Measurements from ENCODE around the gene LRRC36. TPM values are rescaled to one million over a fixed set of nuclear protein-coding genes. Genes with fewer than 3 reads are reported as not detected.
"Not testable (repeated sequence)": the region's sequence is repeated elsewhere in the genome, so short reads cannot be mapped to it uniquely, and the experiment has no call there.

The LRRC36 gene
- polyA plus RNA-seq, 1 donor (not counting 4 experiments of a cell fraction or from before 2014, with no cell fraction given), result not detected

GRCh38 chr16:67356396-67356795, 29.8 kb downstream of the LRRC36 start:
- FAIRE-seq (no peak), DNase-seq (ENCODE audit: low read depth, low spot score) (no peak)
- dilution Hi-C loops (cut with MboI; ENCODE audit: extremely low pct_ligation_motif_present, low sequenced_read_pairs), result no loop called here
- Histone ChIP-seq H3K4me2 (ENCODE audit: control insufficient read depth, extremely low read depth, insufficient read depth, low read depth, low read length) (no peak overlapping the region), H3K36me3 (ENCODE audit: control insufficient read depth in 2 of 2, extremely low read depth in 1 of 2, insufficient read depth in 2 of 2, low read length in 2 of 2) (no peaks in the 10 kb centered on the region), H2AFZ (ENCODE audit: control insufficient read depth, low read length) (no peak overlapping the region), H3K9ac (ENCODE audit: control insufficient read depth, extremely low read depth, insufficient read depth, low read length) (no peak overlapping the region), H3K9me3 (ENCODE audit: control insufficient read depth, low read depth, low read length) (no peaks in the 10 kb centered on the region), H3K4me3 (ENCODE audit: control insufficient read depth in 2 of 3, extremely low read depth in 1 of 3, insufficient read depth in 2 of 3, low read depth in 1 of 3, low read length in 3 of 3) (no peak overlapping the region), H3K79me2 (ENCODE audit: control insufficient read depth, insufficient read depth, low read length) (no peaks in the 10 kb centered on the region), H3K27ac (ENCODE audit: control insufficient read depth, insufficient read depth, low read length) (no peak overlapping the region), H3K27me3 (ENCODE audit: control insufficient read depth, extremely low read depth, insufficient read depth, low read length) (no peaks in the 10 kb centered on the region), H4K20me1 (ENCODE audit: control insufficient read depth, extremely low read depth, insufficient read depth, low read length) (no peaks in the 10 kb centered on the region), H3K4me1 (ENCODE audit: control insufficient read depth, extremely low read depth, insufficient read depth, low read length) (no peaks in the 10 kb centered on the region), H3K9me1 (ENCODE audit: control insufficient read depth, extremely low read depth, insufficient read depth, low read length) (no peaks in the 10 kb centered on the region)
- no peak for TF ChIP-seq EZH2 (IDR thresholded peaks at IDR 0.05; ENCODE audit: low read length)
- TF ChIP-seq CTCF (optimal IDR thresholded peaks at IDR 0.05 in 1 of 3, IDR thresholded peaks at IDR 0.05 in 1 of 3, conservative IDR thresholded peaks at IDR 0.05 in 1 of 3; ENCODE audit: extremely low read depth in 1 of 3, insufficient read depth in 2 of 3, low read length in 3 of 3), result no peak

GRCh38 chr16:67357561-67357960, 30.9 kb downstream of the LRRC36 start:
- H3K4me3 ChIP-seq (ENCODE audit: control insufficient read depth in 2 of 3, extremely low read depth in 1 of 3, insufficient read depth in 2 of 3, low read depth in 1 of 3, low read length in 3 of 3), result no peak overlapping the region
- no peak for TF ChIP-seq CTCF (optimal IDR thresholded peaks at IDR 0.05 in 1 of 3, IDR thresholded peaks at IDR 0.05 in 1 of 3, conservative IDR thresholded peaks at IDR 0.05 in 1 of 3; ENCODE audit: extremely low read depth in 1 of 3, insufficient read depth in 2 of 3, low read length in 3 of 3)
- no peak for TF ChIP-seq EZH2 (IDR thresholded peaks at IDR 0.05; ENCODE audit: low read length)
- dilution Hi-C loops (cut with MboI; ENCODE audit: extremely low pct_ligation_motif_present, low sequenced_read_pairs), result no loop called here
- no peaks in the 10 kb centered on the region for H3K4me1 ChIP-seq (ENCODE audit: control insufficient read depth, extremely low read depth, insufficient read depth, low read length)
- no peaks in the 10 kb centered on the region for H3K9me1 ChIP-seq (ENCODE audit: control insufficient read depth, extremely low read depth, insufficient read depth, low read length)
- no peak overlapping the region for H3K9ac ChIP-seq (ENCODE audit: control insufficient read depth, extremely low read depth, insufficient read depth, low read length)
- H3K36me3 ChIP-seq (ENCODE audit: control insufficient read depth in 2 of 2, extremely low read depth in 1 of 2, insufficient read depth in 2 of 2, low read length in 2 of 2), result no peaks in the 10 kb centered on the region
- FAIRE-seq (no peak), DNase-seq (ENCODE audit: low read depth, low spot score) (no peak)
- H3K9me3 ChIP-seq (ENCODE audit: control insufficient read depth, low read depth, low read length), result no peaks in the 10 kb centered on the region
- H2AFZ ChIP-seq (ENCODE audit: control insufficient read depth, low read length), result no peak overlapping the region
- no peak overlapping the region for H3K27ac ChIP-seq (ENCODE audit: control insufficient read depth, insufficient read depth, low read length)
- no peaks in the 10 kb centered on the region for H3K27me3 ChIP-seq (ENCODE audit: control insufficient read depth, extremely low read depth, insufficient read depth, low read length)
- H3K4me2 ChIP-seq (ENCODE audit: control insufficient read depth, extremely low read depth, insufficient read depth, low read depth, low read length), result no peak overlapping the region
- no peaks in the 10 kb centered on the region for H3K79me2 ChIP-seq (ENCODE audit: control insufficient read depth, insufficient read depth, low read length)
- no peaks in the 10 kb centered on the region for H4K20me1 ChIP-seq (ENCODE audit: control insufficient read depth, extremely low read depth, insufficient read depth, low read length)

GRCh38 chr16:67359540-67360269, 33.1 kb downstream of the LRRC36 start:
- FAIRE-seq; H3K27me3 ChIP-seq (ENCODE audit: control insufficient read depth, extremely low read depth, insufficient read depth, low read length); H3K4me2 ChIP-seq (ENCODE audit: control insufficient read depth, extremely low read depth, insufficient read depth, low read depth, low read length); H3K9ac ChIP-seq (ENCODE audit: control insufficient read depth, extremely low read depth, insufficient read depth, low read length); H2AFZ ChIP-seq (ENCODE audit: control insufficient read depth, low read length); H3K4me3 ChIP-seq (ENCODE audit: control insufficient read depth in 2 of 3, extremely low read depth in 1 of 3, insufficient read depth in 2 of 3, low read depth in 1 of 3, low read length in 3 of 3); H3K36me3 ChIP-seq (ENCODE audit: control insufficient read depth in 2 of 2, extremely low read depth in 1 of 2, insufficient read depth in 2 of 2, low read length in 2 of 2); H3K79me2 ChIP-seq (ENCODE audit: control insufficient read depth, insufficient read depth, low read length); H3K4me1 ChIP-seq (ENCODE audit: control insufficient read depth, extremely low read depth, insufficient read depth, low read length); H3K9me1 ChIP-seq (ENCODE audit: control insufficient read depth, extremely low read depth, insufficient read depth, low read length); DNase-seq (ENCODE audit: low read depth, low spot score); dilution Hi-C loops (cut with MboI; ENCODE audit: extremely low pct_ligation_motif_present, low sequenced_read_pairs); H3K9me3 ChIP-seq (ENCODE audit: control insufficient read depth, low read depth, low read length); H3K27ac ChIP-seq (ENCODE audit: control insufficient read depth, insufficient read depth, low read length); H4K20me1 ChIP-seq (ENCODE audit: control insufficient read depth, extremely low read depth, insufficient read depth, low read length): not testable (repeated sequence)

Data from keratinocyte (primary cell).